ENCODE measurements around the gene SPON1.

SPON1 gene

GRCh38 chr11:14202251-14203196, 240.0 kb downstream of the SPON1 start:
- no peaks in the 10 kb centered on the region for H3K9me3 ChIP-seq (ENCODE audit: control extremely low read depth in 1 of 5, control insufficient read depth in 4 of 5, insufficient read depth in 2 of 5, low read depth in 1 of 5, low read length in 4 of 5)
- no peak overlapping the region for H3K4me3 ChIP-seq (ENCODE audit: control insufficient read depth in 1 of 7, extremely low read depth in 1 of 7, insufficient read depth in 4 of 7, low read depth in 2 of 7, low read length in 6 of 7)
- POLR2A ChIA-PET = no interaction called here
- no peak overlapping the region for H3K27ac ChIP-seq (ENCODE audit: insufficient read depth in 1 of 2, low read depth in 1 of 2, low read length in 2 of 2, poor library complexity in 1 of 2, severe bottlenecking in 2 of 2)
- H3K36me3 ChIP-seq (ENCODE audit: control insufficient read depth in 4 of 4, insufficient read depth in 4 of 4, low read length in 3 of 4) = no peaks in the 10 kb centered on the region
- DNase-seq = no peak
- WGBS (ENCODE audit: insufficient coverage) = 91% methylated on average over 8 of the region's 15 CpGs
- H3K27me3 ChIP-seq (replicated peaks in 2 of 5; ENCODE audit: control insufficient read depth in 4 of 5, insufficient read depth in 5 of 5, low read length in 4 of 5) = peaks cover 0 to 7% (median 2%) of the 10 kb centered on the region in 5 experiments
- CTCF ChIA-PET = interaction anchor here (0.8 kb wide), 1 partner anchor 11 kb away, joined by 3 read pairs; no protein-coding TSS in a partner anchor
- H3K4me1 ChIP-seq (ENCODE audit: control extremely low read depth in 1 of 4, control insufficient read depth in 4 of 4, insufficient read depth in 4 of 4, low read length in 3 of 4) = no peaks in the 10 kb centered on the region

- DNase-seq = no peak
- no peaks in the 10 kb centered on the region for H3K9me3 ChIP-seq (ENCODE audit: control extremely low read depth in 1 of 5, control insufficient read depth in 4 of 5, insufficient read depth in 2 of 5, low read depth in 1 of 5, low read length in 4 of 5)
- no peak overlapping the region for H3K27ac ChIP-seq (ENCODE audit: insufficient read depth in 1 of 2, low read depth in 1 of 2, low read length in 2 of 2, poor library complexity in 1 of 2, severe bottlenecking in 2 of 2)
- H3K4me3 ChIP-seq (ENCODE audit: control insufficient read depth in 1 of 7, extremely low read depth in 1 of 7, insufficient read depth in 4 of 7, low read depth in 2 of 7, low read length in 6 of 7) = no peak overlapping the region
- ChIA-PET POLR2A (no interaction called here), CTCF (no interaction called here)
- peaks cover 0 to 7% (median 2%) of the 10 kb centered on the region in 5 experiments for H3K27me3 ChIP-seq (replicated peaks in 2 of 5; ENCODE audit: control insufficient read depth in 4 of 5, insufficient read depth in 5 of 5, low read length in 4 of 5)
- H3K4me1 ChIP-seq (ENCODE audit: control extremely low read depth in 1 of 4, control insufficient read depth in 4 of 4, insufficient read depth in 4 of 4, low read length in 3 of 4) = no peaks in the 10 kb centered on the region
- no peaks in the 10 kb centered on the region for H3K36me3 ChIP-seq (ENCODE audit: control insufficient read depth in 4 of 4, insufficient read depth in 4 of 4, low read length in 3 of 4)
- 93% methylated on average over 2 of the region's 4 CpGs for WGBS (ENCODE audit: insufficient coverage)
These were observed 240.8 kb downstream of the SPON1 start for GRCh38 chr11:14203321-14203720.

GRCh38 chr11:14212986-14213385, 250.5 kb downstream of the SPON1 start:
- Histone ChIP-seq H3K4me1 (ENCODE audit: control extremely low read depth in 1 of 4, control insufficient read depth in 4 of 4, insufficient read depth in 4 of 4, low read length in 3 of 4) (no peaks in the 10 kb centered on the region), H3K27ac (ENCODE audit: insufficient read depth in 1 of 2, low read depth in 1 of 2, low read length in 2 of 2, poor library complexity in 1 of 2, severe bottlenecking in 2 of 2) (no peak overlapping the region), H3K9me3 (ENCODE audit: control extremely low read depth in 1 of 5, control insufficient read depth in 4 of 5, insufficient read depth in 2 of 5, low read depth in 1 of 5, low read length in 4 of 5) (no peaks in the 10 kb centered on the region), H3K27me3 (replicated peaks in 2 of 5; ENCODE audit: control insufficient read depth in 4 of 5, insufficient read depth in 5 of 5, low read length in 4 of 5) (peaks cover 0 to 14% (median 0%) of the 10 kb centered on the region in 5 experiments), H3K4me3 (ENCODE audit: control insufficient read depth in 1 of 7, extremely low read depth in 1 of 7, insufficient read depth in 4 of 7, low read depth in 2 of 7, low read length in 6 of 7) (no peak overlapping the region), H3K36me3 (ENCODE audit: control insufficient read depth in 4 of 4, insufficient read depth in 4 of 4, low read length in 3 of 4) (no peaks in the 10 kb centered on the region)
- ChIA-PET CTCF (interaction anchor here (1.2 kb wide), 1 partner anchor 11 kb away, joined by 3 read pairs; no protein-coding TSS in a partner anchor), POLR2A (no interaction called here)
- no peak for DNase-seq

GRCh38 chr11:14218728-14219127, 256.2 kb downstream of the SPON1 start:
- Histone ChIP-seq H3K4me3 (ENCODE audit: control insufficient read depth in 1 of 7, extremely low read depth in 1 of 7, insufficient read depth in 4 of 7, low read depth in 2 of 7, low read length in 6 of 7) (no peak overlapping the region), H3K27ac (ENCODE audit: insufficient read depth in 1 of 2, low read depth in 1 of 2, low read length in 2 of 2, poor library complexity in 1 of 2, severe bottlenecking in 2 of 2) (no peak overlapping the region), H3K27me3 (replicated peaks in 2 of 5; ENCODE audit: control insufficient read depth in 4 of 5, insufficient read depth in 5 of 5, low read length in 4 of 5) (peaks cover 0 to 23% (median 5%) of the 10 kb centered on the region in 5 experiments), H3K4me1 (ENCODE audit: control extremely low read depth in 1 of 4, control insufficient read depth in 4 of 4, insufficient read depth in 4 of 4, low read length in 3 of 4) (no peaks in the 10 kb centered on the region), H3K9me3 (ENCODE audit: control extremely low read depth in 1 of 5, control insufficient read depth in 4 of 5, insufficient read depth in 2 of 5, low read depth in 1 of 5, low read length in 4 of 5) (no peaks in the 10 kb centered on the region), H3K36me3 (ENCODE audit: control insufficient read depth in 4 of 4, insufficient read depth in 4 of 4, low read length in 3 of 4) (no peaks in the 10 kb centered on the region)
- 93% methylated on average over 3 of the region's 3 CpGs for WGBS (ENCODE audit: insufficient coverage)
- ChIA-PET POLR2A (no interaction called here), CTCF (no interaction called here)
- no peak for DNase-seq

DNA sequence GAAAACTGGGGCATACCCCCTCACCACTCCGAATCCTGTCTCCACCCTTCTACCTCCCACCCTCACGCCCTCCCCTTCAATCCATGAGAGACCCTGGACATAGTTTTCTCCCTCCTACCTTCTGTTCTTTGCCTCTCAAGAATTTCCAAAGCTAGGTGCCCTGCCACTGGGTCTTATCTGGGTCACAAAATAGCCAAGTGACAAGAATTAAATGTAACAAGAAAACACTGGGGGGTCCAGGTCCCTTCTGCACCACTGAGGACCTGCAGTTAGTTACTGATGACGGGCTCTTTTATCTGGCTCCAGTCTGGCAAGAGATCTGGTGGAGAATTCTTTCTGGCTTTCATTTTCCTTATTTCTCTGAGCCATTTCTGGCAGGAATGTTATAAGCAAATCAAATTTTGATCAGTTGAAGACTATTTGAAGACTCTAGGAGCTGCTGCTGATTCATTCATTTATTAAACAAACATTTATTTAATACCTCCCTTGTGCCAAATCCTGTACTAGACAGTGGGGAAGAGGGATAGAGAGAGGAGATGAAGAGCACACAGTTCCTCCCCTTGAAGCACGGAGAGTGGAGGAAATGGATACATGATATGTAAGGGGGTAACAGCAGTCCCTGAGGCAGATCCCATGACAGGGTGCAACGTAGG, 261.2 kb downstream of the SPON1 start:
- ChIA-PET POLR2A (no interaction called here), CTCF (interaction anchor here (1.0 to 1.1 kb wide), 2 partner anchors 75 to 266 kb away, joined by 3 read pairs; no protein-coding TSS in a partner anchor)
- Histone ChIP-seq H3K4me1 (ENCODE audit: control extremely low read depth in 1 of 4, control insufficient read depth in 4 of 4, insufficient read depth in 4 of 4, low read length in 3 of 4) (peaks cover 0 to 4% (median 0%) of the 10 kb centered on the region in 4 experiments), H3K36me3 (ENCODE audit: control insufficient read depth in 4 of 4, insufficient read depth in 4 of 4, low read length in 3 of 4) (no peaks in the 10 kb centered on the region), H3K9me3 (ENCODE audit: control extremely low read depth in 1 of 5, control insufficient read depth in 4 of 5, insufficient read depth in 2 of 5, low read depth in 1 of 5, low read length in 4 of 5) (peaks cover 0 to 8% (median 4%) of the 10 kb centered on the region in 5 experiments), H3K4me3 (ENCODE audit: control insufficient read depth in 1 of 7, extremely low read depth in 1 of 7, insufficient read depth in 4 of 7, low read depth in 2 of 7, low read length in 6 of 7) (no peak overlapping the region), H3K27me3 (replicated peaks in 2 of 5; ENCODE audit: control insufficient read depth in 4 of 5, insufficient read depth in 5 of 5, low read length in 4 of 5) (peaks cover 0 to 4% (median 3%) of the 10 kb centered on the region in 5 experiments), H3K27ac (ENCODE audit: insufficient read depth in 1 of 2, low read depth in 1 of 2, low read length in 2 of 2, poor library complexity in 1 of 2, severe bottlenecking in 2 of 2) (no peak overlapping the region)
- whole genome bisulfite sequencing (ENCODE audit: insufficient coverage) = 98% methylated on average over 5 of the region's 5 CpGs
- no peak for DNase-seq

GRCh38 chr11:14224395-14224794, 261.9 kb downstream of the SPON1 start:
- no peak for DNase-seq
- Histone ChIP-seq H3K4me1 (ENCODE audit: control extremely low read depth in 1 of 4, control insufficient read depth in 4 of 4, insufficient read depth in 4 of 4, low read length in 3 of 4) (peaks cover 0 to 4% (median 0%) of the 10 kb centered on the region in 4 experiments), H3K4me3 (ENCODE audit: control insufficient read depth in 1 of 7, extremely low read depth in 1 of 7, insufficient read depth in 4 of 7, low read depth in 2 of 7, low read length in 6 of 7) (no peak overlapping the region), H3K9me3 (ENCODE audit: control extremely low read depth in 1 of 5, control insufficient read depth in 4 of 5, insufficient read depth in 2 of 5, low read depth in 1 of 5, low read length in 4 of 5) (peaks cover 0 to 8% (median 4%) of the 10 kb centered on the region in 5 experiments), H3K27me3 (replicated peaks in 2 of 5; ENCODE audit: control insufficient read depth in 4 of 5, insufficient read depth in 5 of 5, low read length in 4 of 5) (peaks cover 0 to 5% (median 3%) of the 10 kb centered on the region in 5 experiments), H3K27ac (ENCODE audit: insufficient read depth in 1 of 2, low read depth in 1 of 2, low read length in 2 of 2, poor library complexity in 1 of 2, severe bottlenecking in 2 of 2) (no peak overlapping the region), H3K36me3 (ENCODE audit: control insufficient read depth in 4 of 4, insufficient read depth in 4 of 4, low read length in 3 of 4) (no peaks in the 10 kb centered on the region)
- 100% methylated on average over 2 of the region's 2 CpGs for WGBS (ENCODE audit: insufficient coverage)
- ChIA-PET CTCF (interaction anchor here (1.0 to 1.1 kb wide), 2 partner anchors 75 to 267 kb away, joined by 3 read pairs; no protein-coding TSS in a partner anchor), POLR2A (no interaction called here)
